Astrocyte of the hippocampus (primary cell): ENCODE measurements around the gene MOV10L1.
A peak's percentile ranks its signal among the peaks of the same experiment; 100 is the strongest.
"Not testable (repeated sequence)": the region's sequence is repeated elsewhere in the genome, so short reads cannot be mapped to it uniquely, and the experiment has no call there.

Experiments used
- DNase-seq: peaks from one replicate; pipeline ENCODE4 v3.0.0; 2011; ENCODE audit warnings: low read depth, low spot score

Gene MOV10L1

GRCh38 chr22:50203288-50203687 lies 113.5 kb downstream of the MOV10L1 start:
- no peak for DNase-seq

- no peak for DNase-seq
These were observed 114.8 kb downstream of the MOV10L1 start for GRCh38 chr22:50204571-50204970.

DNA sequence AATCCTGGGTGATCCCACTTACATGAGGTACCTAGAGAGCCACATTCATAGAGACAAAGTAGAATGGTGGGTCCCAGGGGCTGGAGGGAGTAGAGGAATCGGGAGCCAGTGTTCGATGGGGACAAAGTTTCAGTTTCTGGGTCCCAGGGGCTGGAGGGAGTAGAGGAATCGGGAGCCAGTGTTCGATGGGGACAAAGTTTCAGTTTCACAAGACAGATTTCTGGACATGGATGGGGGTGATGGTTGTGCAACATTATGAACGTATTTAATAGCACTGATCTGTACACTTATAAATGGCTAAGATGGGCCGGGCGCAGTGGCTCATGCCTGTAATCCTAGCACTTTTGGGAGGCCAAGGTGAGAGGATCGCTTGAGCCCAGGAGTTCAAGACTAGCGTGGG lies 115.2 kb downstream of the MOV10L1 start:
- not testable (repeated sequence) for DNase-seq

- DNase-seq: no peak
These were observed 116.2 kb downstream of the MOV10L1 start for GRCh38 chr22:50205781-50206569.

DNA sequence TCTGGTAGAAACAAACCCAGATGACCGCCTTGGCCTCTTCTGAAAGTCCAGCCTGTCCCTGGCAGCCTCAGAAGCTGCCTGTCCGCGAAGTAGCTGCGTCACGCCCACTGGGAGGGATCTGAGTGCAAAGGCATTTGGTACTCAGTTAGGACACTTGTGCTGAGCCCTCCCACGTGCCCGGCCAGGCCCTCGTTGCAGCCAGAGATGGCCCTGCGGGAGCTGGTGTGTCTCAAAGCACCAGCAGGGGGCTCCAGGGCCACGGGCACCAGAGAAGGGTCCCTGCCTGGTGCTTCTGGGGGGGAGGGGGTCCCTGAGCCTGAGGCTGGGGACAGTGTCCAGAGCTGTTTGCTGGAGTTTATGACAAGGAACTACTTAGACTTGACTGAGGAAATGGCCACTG lies 116.8 kb downstream of the MOV10L1 start:
- no peak for DNase-seq

- no peak for DNase-seq
These were observed 117.8 kb downstream of the MOV10L1 start for GRCh38 chr22:50207383-50208140.

GRCh38 chr22:50208430-50208938 lies 118.7 kb downstream of the MOV10L1 start:
- DNase-seq: no peak

- DNase-seq: no peak
These were observed 119.4 kb downstream of the MOV10L1 start for GRCh38 chr22:50208939-50209892.

DNA sequence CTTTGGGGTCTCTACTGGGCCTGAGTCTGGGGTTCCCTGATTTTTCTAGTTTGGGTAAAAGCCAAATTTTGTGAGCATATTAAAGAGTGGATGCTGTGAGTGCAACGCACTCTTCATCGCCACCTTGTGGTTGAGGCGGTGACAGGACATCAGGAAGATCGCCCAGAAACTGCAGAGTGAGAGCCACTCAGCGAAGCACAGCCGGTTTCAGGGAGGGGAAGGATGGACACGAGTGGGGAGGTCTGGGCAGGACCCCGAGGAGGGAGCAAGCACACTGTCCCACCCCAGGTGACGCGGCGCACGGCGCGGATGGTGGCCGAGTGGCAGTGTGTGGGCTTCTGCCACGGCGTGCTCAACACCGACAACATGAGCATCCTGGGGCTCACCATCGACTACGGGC lies 120.1 kb downstream of the MOV10L1 start:
- DNase-seq: peak; percentile 79

DNA sequence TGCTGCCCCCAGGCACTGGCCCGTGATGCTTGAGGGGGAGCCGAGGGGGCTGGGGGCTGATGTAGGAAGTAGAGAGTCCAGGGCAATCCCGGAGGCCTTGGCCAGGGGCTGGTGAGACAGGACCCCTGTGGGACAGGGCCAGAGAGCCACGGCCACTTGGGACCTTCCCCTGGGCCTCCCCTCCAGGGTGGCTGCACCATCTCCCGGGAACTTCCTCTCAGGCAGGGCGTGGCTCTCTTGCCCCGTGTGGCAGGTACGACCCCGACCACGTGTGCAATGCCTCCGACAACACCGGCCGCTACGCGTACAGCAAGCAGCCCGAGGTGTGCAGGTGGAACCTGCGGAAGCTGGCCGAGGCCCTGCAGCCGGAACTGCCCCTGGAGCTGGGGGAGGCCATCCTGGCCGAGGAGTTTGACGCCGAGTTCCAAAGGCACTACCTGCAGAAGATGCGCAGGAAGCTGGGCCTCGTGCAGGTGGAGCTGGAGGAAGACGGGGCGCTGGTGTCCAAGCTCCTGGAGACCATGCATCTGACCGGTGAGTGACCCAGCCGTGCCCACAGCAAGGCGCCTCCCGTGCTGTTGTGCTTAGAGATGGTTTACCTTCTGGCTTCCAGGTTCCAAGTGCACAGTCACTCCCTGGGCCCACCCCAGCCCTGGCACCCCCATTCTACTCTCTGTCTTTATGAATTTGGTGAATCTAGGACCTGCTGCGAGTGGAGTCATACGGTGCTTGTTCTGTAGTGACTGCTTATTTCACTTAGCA lies 120.8 kb downstream of the MOV10L1 start:
- no peak for DNase-seq

DNA sequence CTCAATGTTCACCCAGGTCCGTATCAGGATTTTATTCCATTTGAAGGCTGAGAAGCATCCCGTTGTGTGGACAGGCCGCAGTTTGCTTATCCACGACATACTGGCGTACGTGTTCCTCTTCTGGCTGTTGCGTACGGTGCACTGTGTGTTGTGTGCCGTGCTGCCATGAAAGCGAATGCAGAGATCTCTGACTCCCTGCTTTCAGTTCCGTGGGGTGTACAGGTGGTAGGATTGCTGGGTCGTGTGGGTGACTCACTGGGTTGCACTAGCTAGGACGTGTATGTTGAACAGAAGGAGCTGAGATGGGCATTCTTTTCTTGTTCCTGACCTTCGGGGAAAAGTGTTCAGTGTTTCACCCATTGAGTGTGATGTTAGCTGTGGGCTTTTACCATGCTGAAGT lies 121.3 kb downstream of the MOV10L1 start:
- DNase-seq: no peak
